GM20431 (cell line): ENCODE measurements around the gene ARPC1A.
"Not testable (repeated sequence)": the region's sequence is repeated elsewhere in the genome, so short reads cannot be mapped to it uniquely, and the experiment has no call there.

Source experiments
- in situ Hi-C: fragments of 300-500 bp; cut with MseI, MboI; formaldehyde crosslinking; loops from one replicate; pipeline ENCODE4 v1.15.0; 2020; ENCODE audit warnings: low sequenced_read_pairs; ENCODE audit not compliant: unreplicated experiment

ARPC1A gene

DNA sequence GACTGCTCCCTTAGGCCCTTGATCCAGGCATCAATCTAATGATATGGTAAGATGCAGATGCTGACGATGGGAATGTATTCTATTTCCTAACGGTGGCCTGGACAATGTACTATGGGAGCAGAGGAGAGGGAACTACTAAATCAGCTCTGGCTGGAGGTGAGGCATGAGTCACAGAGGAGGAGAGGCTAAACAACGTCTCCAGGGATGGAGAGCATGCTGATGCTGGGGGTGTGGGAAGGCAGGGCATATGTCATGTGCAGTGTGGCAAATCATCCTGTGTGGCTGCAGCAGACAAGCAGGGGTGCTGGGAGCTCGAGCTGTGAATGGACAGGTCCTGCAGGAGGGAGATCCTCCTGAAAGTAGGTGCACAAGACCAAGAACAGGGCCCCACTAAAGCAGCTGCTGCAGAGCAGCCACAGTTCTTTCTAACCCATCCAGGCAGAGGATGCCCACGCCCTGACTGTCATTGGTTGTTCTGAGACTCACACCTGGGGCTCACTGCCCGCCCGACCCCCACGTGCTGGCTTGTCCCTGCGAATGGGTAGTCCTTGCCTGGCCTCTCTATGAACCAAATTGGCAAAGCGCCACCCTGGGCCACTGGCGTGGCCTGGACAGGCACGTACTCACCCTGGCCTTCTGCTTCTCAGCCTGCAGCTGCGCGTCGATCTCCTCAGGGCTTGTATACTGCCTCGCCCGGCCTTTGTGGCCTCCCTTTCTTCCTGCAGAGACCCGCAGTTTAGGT lies 78.7 kb downstream of the ARPC1A start:
- in situ Hi-C loops = no loop called here

- in situ Hi-C loops = no loop called here
Measured at GRCh38 chr7:99404977-99405320, 79.3 kb downstream of the ARPC1A start.

GRCh38 chr7:99406557-99406956 lies 80.9 kb downstream of the ARPC1A start:
- in situ Hi-C loops = no loop called here

- in situ Hi-C loops = no loop called here
Measured at GRCh38 chr7:99407872-99408378, 82.2 kb downstream of the ARPC1A start.

DNA sequence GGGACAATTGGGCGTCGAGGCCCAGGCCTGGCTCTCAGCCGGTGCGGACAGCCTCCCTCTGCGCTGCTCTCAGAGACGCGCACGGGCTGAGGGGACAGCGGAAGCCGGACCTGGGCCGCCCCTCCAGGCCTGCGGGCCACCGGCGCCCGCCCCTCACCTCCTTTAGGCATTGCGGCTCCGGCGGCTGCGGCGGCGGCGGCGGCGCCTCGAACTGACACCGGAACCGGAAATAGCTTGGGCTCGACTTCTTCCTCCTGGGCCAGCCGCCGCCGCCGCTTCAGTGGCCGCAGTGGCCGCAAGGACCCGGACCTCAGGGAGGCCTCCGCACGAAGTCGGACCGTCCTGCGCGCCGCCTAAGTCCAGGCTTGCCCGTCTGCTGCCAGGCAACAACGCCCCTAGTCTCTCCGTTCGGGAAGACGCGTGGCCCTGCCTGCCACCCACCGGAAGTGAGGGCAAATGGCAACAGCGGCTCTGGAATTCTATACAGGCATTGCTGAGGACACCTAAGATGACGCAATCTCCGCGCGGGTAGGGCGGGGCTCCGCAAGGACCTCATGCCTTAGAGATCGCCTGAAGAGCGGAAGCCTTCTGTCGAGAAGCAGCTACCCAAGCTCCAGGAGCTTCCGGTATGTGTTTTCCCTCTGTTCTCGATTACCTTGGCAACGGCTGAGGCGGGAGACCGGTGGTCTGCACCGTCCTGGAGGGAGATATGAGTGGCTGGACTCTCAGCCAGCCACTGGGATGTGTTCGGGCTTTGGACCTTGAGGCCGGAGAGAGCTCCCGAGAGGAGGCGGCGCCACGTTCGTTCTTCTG lies 82.9 kb downstream of the ARPC1A start, which contains the start of the genes BUD31 and PDAP1:
Gene BUD31 (plus strand): TSS at position 591 of the 813 bp plus-strand sequence. CDS start 2,124 bp downstream, outside the sequence.
Gene PDAP1 (minus strand): TSS at position 219 of the 813 bp plus-strand sequence. CDS start 49 bp downstream, at position 170.
- in situ Hi-C loops = no loop called here

DNA sequence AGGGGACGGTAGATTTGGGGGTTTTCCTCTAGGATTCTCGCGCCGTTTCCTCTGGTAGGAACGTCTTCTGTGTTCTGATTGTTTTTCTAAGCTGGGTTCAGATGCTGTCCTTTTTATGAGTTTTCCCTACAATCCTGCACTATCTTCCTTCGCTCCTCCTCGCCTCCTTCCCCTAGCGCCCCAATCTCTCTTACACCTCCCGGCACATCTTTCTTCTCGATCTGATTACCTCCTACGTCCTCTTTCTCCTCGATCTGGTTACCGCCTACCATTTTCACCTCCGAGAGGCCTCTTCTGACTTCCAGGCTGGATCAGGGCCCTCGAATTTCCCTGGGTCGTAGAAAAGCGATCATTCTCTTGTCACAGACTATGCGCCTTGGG lies 83.5 kb downstream of the ARPC1A start:
- in situ Hi-C loops = no loop called here

- in situ Hi-C loops = no loop called here
Measured at GRCh38 chr7:99409806-99410205, 84.1 kb downstream of the ARPC1A start.

GRCh38 chr7:99410635-99411034 lies 84.9 kb downstream of the ARPC1A start:
- in situ Hi-C loops = no loop called here

GRCh38 chr7:99415513-99416127 lies 89.9 kb downstream of the ARPC1A start:
- in situ Hi-C loops = not testable (repeated sequence)
